Gastrocnemius medialis (tissue), 4 donors: ENCODE data around the gene ADGRB3.

ENCODE experiments used
- POLR2A ChIP-seq, 2 donors: fragments of 450-650 bp; IDR thresholded peaks; one replicate each; pipeline ENCODE4 v1.6.1; 2017; ENCODE audit warnings: antibody characterized with exemption in 2 of 2, mild to moderate bottlenecking in 2 of 2, moderate library complexity in 2 of 2
- TF ChIP-seq, protein P1 (sequence below), 5 experiments: fragments of 450-650 bp in 3 of 5; fragments of 200-600 bp in 2 of 5; sonication (generic) in 2 of 5; IDR thresholded peaks in 4 of 5; conservative IDR thresholded peaks in 1 of 5; 1 replicate in 4 of 5; 2 replicates in 1 of 5; pipeline ENCODE4 v1.5.1; 2016 to 2019; ENCODE audit warnings: antibody characterized with exemption in 5 of 5, mild to moderate bottlenecking in 3 of 5, moderate library complexity in 3 of 5

DNA sequence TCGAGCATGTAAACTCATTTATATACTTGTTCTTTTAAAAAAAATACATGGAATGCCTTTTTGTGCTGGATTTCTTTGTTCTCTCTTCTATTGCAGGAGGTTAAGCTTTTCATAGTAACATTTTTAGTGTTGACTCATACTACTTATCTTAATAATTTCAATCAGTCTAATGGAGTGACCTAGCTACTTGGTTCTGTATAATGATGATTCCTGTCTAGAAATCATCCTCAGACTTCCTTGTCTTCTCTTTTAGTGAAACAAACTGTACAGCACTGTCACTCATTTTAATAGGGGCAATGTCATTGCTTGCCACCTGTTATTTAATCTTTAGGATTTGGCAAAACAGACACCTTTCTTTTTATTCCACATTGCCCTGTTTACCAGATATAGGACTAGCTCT is 62.3 kb downstream of the ADGRB3 start:
- TF ChIP-seq, protein P1, sequence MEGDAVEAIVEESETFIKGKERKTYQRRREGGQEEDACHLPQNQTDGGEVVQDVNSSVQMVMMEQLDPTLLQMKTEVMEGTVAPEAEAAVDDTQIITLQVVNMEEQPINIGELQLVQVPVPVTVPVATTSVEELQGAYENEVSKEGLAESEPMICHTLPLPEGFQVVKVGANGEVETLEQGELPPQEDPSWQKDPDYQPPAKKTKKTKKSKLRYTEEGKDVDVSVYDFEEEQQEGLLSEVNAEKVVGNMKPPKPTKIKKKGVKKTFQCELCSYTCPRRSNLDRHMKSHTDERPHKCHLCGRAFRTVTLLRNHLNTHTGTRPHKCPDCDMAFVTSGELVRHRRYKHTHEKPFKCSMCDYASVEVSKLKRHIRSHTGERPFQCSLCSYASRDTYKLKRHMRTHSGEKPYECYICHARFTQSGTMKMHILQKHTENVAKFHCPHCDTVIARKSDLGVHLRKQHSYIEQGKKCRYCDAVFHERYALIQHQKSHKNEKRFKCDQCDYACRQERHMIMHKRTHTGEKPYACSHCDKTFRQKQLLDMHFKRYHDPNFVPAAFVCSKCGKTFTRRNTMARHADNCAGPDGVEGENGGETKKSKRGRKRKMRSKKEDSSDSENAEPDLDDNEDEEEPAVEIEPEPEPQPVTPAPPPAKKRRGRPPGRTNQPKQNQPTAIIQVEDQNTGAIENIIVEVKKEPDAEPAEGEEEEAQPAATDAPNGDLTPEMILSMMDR (IDR thresholded peaks at IDR 0.05 in 4 of 5, conservative IDR thresholded peaks at IDR 0.05 in 1 of 5) = no peak
- no peak for TF ChIP-seq POLR2A (IDR thresholded peaks at IDR 0.05)
